Endothelial cell of umbilical vein (primary cell): Measurements from ENCODE around the gene PPP1R16B. TPM values are rescaled to one million over a fixed set of nuclear protein-coding genes. Genes with fewer than 3 reads are reported as not detected.

ENCODE experiments used
- BruUV-seq: library from RNA; stranded (reverse); fragments of 400-500 nt; replicated peaks from 2 replicates; lab custom pipeline; 2021; lab: Mats Ljungman, UMichigan
- CTCF ChIA-PET: fragments of 300-600, 350-600 bp; sonication (Branson Sonifier 250); formaldehyde crosslinking; loops from one replicate; lab custom pipeline; 2021; ENCODE audit warnings: antibody characterized with exemption, inconsistent platforms; lab: Charles Lee
- POLR2A ChIA-PET: fragments of 300-600, 350-600 bp; sonication (Branson Sonifier 250); formaldehyde crosslinking; loops from one replicate; lab custom pipeline; 2021; ENCODE audit warnings: antibody characterized with exemption, inconsistent platforms; lab: Charles Lee
- DNase-seq: peaks from one replicate; pipeline ENCODE4 v3.0.0-alpha.2; 2011; ENCODE audit warnings: low read depth, low spot score
- FAIRE-seq: peaks from 2 replicates; lab custom pipeline; 2011; peaks lifted over from hg19 to GRCh38; lab: Jason Lieb, UNC
- H2AFZ ChIP-seq: 2 replicates; pipeline ENCODE4 v1.6.0; 2012; ENCODE audit warnings: low read depth, low read length, control low read depth, inconsistent platforms
- H3K27ac ChIP-seq: 2 replicates; pipeline ENCODE4 v1.5.1; 2011; ENCODE audit warnings: low read depth, mild to moderate bottlenecking, control low read depth, low read length, moderate library complexity; ENCODE audit not compliant: insufficient read depth
- H3K27me3 ChIP-seq, 2 experiments: 2 replicates each; pipeline versions ENCODE4 v1.6.0 to v1.6.1; 2011; ENCODE audit warnings: low read length in 2 of 2, mixed read lengths in 1 of 2; ENCODE audit not compliant: control insufficient read depth in 2 of 2, insufficient read depth in 2 of 2
- H3K36me3 ChIP-seq, 2 experiments: 2 replicates in 1 of 2; 3 replicates in 1 of 2; pipeline ENCODE4 v1.5.1; 2011; ENCODE audit warnings: low read length in 2 of 2, mild to moderate bottlenecking in 1 of 2, moderate library complexity in 1 of 2; ENCODE audit not compliant: control insufficient read depth in 2 of 2, insufficient read depth in 2 of 2; ENCODE audit errors: extremely low read depth in 1 of 2
- H3K4me1 ChIP-seq: 3 replicates; pipeline ENCODE4 v1.5.1; 2011; ENCODE audit warnings: mild to moderate bottlenecking, low read length; ENCODE audit not compliant: control insufficient read depth, insufficient read depth; ENCODE audit errors: extremely low read depth
- H3K4me2 ChIP-seq: 2 replicates; pipeline ENCODE4 v1.6.1; 2011; ENCODE audit warnings: low read length, control low read depth, mixed read lengths; ENCODE audit not compliant: insufficient read depth
- H3K4me3 ChIP-seq, 3 experiments: fragments of 200-600 bp in 1 of 3; sonication (generic), shearing (Covaris generic) in 1 of 3; replicated peaks in 1 of 3; 2 replicates each; pipeline ENCODE4 v1.5.1; 2011 to 2016; ENCODE audit warnings: control low read depth in 3 of 3, low read length in 3 of 3, mild to moderate bottlenecking in 2 of 3, inconsistent platforms in 1 of 3, low read depth in 1 of 3, moderate library complexity in 1 of 3; ENCODE audit not compliant: insufficient read depth in 1 of 3
- H3K79me2 ChIP-seq: 2 replicates; pipeline ENCODE4 v1.6.0; 2012; ENCODE audit warnings: low read length, inconsistent platforms; ENCODE audit not compliant: control insufficient read depth, insufficient read depth
- H3K9ac ChIP-seq: replicated peaks from 2 replicates; pipeline ENCODE3; 2011; ENCODE audit warnings: low read length, control low read depth; ENCODE audit not compliant: insufficient read depth; ENCODE audit errors: extremely low read depth
- H3K9me1 ChIP-seq: replicated peaks from 3 replicates; pipeline ENCODE4 v1.6.0; 2011; ENCODE audit warnings: mild to moderate bottlenecking, low read length; ENCODE audit not compliant: control insufficient read depth, insufficient read depth; ENCODE audit errors: extremely low read depth
- H3K9me3 ChIP-seq: replicated peaks from 2 replicates; pipeline ENCODE4 v1.5.1; 2012; ENCODE audit warnings: low read length, inconsistent platforms; ENCODE audit not compliant: control insufficient read depth, insufficient read depth
- H4K20me1 ChIP-seq: replicated peaks from 2 replicates; pipeline ENCODE3; 2011; ENCODE audit warnings: mild to moderate bottlenecking, low read length; ENCODE audit not compliant: control insufficient read depth, insufficient read depth; ENCODE audit errors: extremely low read depth
- CTCF ChIP-seq, 2 donors: IDR thresholded peaks; 1 replicate in 1 of 2; 2 replicates in 1 of 2; pipeline ENCODE4 v1.5.1; 2011; ENCODE audit warnings: low read length in 2 of 2, mild to moderate bottlenecking in 2 of 2, moderate library complexity in 2 of 2, control low read depth in 1 of 2, inconsistent platforms in 1 of 2, low read depth in 1 of 2; ENCODE audit not compliant: insufficient read depth in 1 of 2; ENCODE audit errors: extremely low read depth in 1 of 2
- EZH2 ChIP-seq: IDR thresholded peaks from 2 replicates; pipeline ENCODE4 v1.6.1; 2012; ENCODE audit warnings: borderline replicate concordance, low read depth, mild to moderate bottlenecking, moderate library complexity, low read length, inconsistent platforms; ENCODE audit not compliant: severe bottlenecking
- FOS ChIP-seq: IDR thresholded peaks from 2 replicates; pipeline ENCODE4 v1.6.1; 2011; ENCODE audit warnings: mild to moderate bottlenecking, low read length, moderate library complexity, borderline replicate concordance; ENCODE audit not compliant: insufficient read depth
- GATA2 ChIP-seq: IDR thresholded peaks from 2 replicates; pipeline ENCODE4 v1.7.0; 2011; ENCODE audit warnings: low read depth, mild to moderate bottlenecking, moderate library complexity, mixed read lengths, low read length; ENCODE audit not compliant: insufficient read length, insufficient read depth
- JUN ChIP-seq: IDR thresholded peaks from 2 replicates; pipeline ENCODE4 v1.6.1; 2011; ENCODE audit warnings: borderline replicate concordance, low read depth; ENCODE audit not compliant: insufficient read length, insufficient read depth
- MAX ChIP-seq: IDR thresholded peaks from 2 replicates; pipeline ENCODE4 v1.6.1; 2011; ENCODE audit not compliant: insufficient read depth, insufficient read length
- MYC ChIP-seq: IDR thresholded peaks from one replicate; pipeline ENCODE4 v1.6.1; 2011; ENCODE audit warnings: mild to moderate bottlenecking, low read depth, low read length
- POLR2A ChIP-seq: IDR thresholded peaks from 2 replicates; pipeline ENCODE4 v1.6.1; 2012; ENCODE audit warnings: low read depth, mild to moderate bottlenecking, control low read depth, low read length
- POLR2AphosphoS5 ChIP-seq: IDR thresholded peaks from 2 replicates; pipeline ENCODE4 v1.6.1; 2012; ENCODE audit warnings: low read depth, mild to moderate bottlenecking, control low read depth, low read length, moderate library complexity; ENCODE audit not compliant: insufficient read depth
- dilution Hi-C: fragments of 300-500 bp; cut with MboI; formaldehyde crosslinking; loops from one replicate; pipeline ENCODE4 v1.15.0; 2019; ENCODE audit warnings: low sequenced_read_pairs; ENCODE audit not compliant: extremely low pct_ligation_motif_present
- intact Hi-C: fragments of 100-400 bp; cut with micrococcal nuclease; formaldehyde crosslinking; loops from one replicate; pipeline ENCODE4 v1.10.0; 2022
- polyA plus RNA-seq, 4 experiments: library from polyadenylated mRNA; depleted of rRNA in 3 of 4; stranded (reverse) in 3 of 4; unstranded in 1 of 4; fragments of >200 nt; gene quantifications; 2 replicates each; pipeline versions ENCODE4 v1.2.1 to v1.2.3, GENCODE V29; 2011 to 2012; ENCODE audit warnings: missing spikeins in 1 of 4
- total RNA-seq: library from RNA; stranded (reverse); gene quantifications from 2 replicates; pipeline ENCODE4 v1.2.3, GENCODE V29; 2021

Gene PPP1R16B
- total and polyA plus RNA-seq, 2 donors (not counting 3 experiments of a cell fraction or from before 2014, with no cell fraction given) = 34.7 to 68.1 TPM

- FAIRE-seq (peak; percentile 96), DNase-seq (peak; percentile 98)
- Histone ChIP-seq H3K27ac (peak overlapping the region; percentile 99), H2AFZ (no peak overlapping the region), H3K4me2 (peak overlapping the region; percentile 58), H3K9me1 (no peaks in the 10 kb centered on the region), H3K9me3 (no peaks in the 10 kb centered on the region), H4K20me1 (no peaks in the 10 kb centered on the region), H3K9ac (peak overlapping the region; percentile 77), H3K36me3 (peaks cover 0 to 6% of the 10 kb centered on the region in 2 experiments), H3K79me2 (no peaks in the 10 kb centered on the region), H3K4me1 (peaks cover 62% of the 10 kb centered on the region), H3K27me3 (no peaks in the 10 kb centered on the region), H3K4me3 (no peak overlapping the region)
- ChIA-PET POLR2A (interaction anchor here (1.4 to 2.6 kb wide), 3 partner anchors 16 to 47 kb away, joined by 4 to 12 read pairs (median 9); partner anchors contain the start of gene PPP1R16B), CTCF (interaction anchor here (0.7 to 3.3 kb wide), 9 partner anchors 9 to 178 kb away, joined by 3 to 16 read pairs (median 5); partner anchors contain the start of gene PPP1R16B)
- intact Hi-C loops = loop anchor here (1.0 to 2.0 kb wide), 6 partner anchors 16 to 99 kb away; partner anchors contain the start of gene PPP1R16B
- BruUV-seq = no TSS peak
- no peak for TF ChIP-seq EZH2
- TF ChIP-seq POLR2A = peak; percentile 42
- TF ChIP-seq CTCF (IDR thresholded peaks at IDR 0.05; ENCODE audit: extremely low read depth in 1 of 2, insufficient read depth in 1 of 2, low read depth in 1 of 2, low read length in 2 of 2) = no peak
- TF ChIP-seq GATA2 = no peak
- peak; percentile 63 for TF ChIP-seq POLR2AphosphoS5
- TF ChIP-seq JUN = peak; percentile 81
- TF ChIP-seq MYC = no peak
- TF ChIP-seq FOS = peak; percentile 43
- no peak for TF ChIP-seq MAX
- dilution Hi-C loops = no loop called here
These were observed 22.3 kb downstream of the PPP1R16B start for GRCh38 chr20:38827770-38828281.
